ENCODE results near the gene NEURL1B.

The NEURL1B gene

DNA sequence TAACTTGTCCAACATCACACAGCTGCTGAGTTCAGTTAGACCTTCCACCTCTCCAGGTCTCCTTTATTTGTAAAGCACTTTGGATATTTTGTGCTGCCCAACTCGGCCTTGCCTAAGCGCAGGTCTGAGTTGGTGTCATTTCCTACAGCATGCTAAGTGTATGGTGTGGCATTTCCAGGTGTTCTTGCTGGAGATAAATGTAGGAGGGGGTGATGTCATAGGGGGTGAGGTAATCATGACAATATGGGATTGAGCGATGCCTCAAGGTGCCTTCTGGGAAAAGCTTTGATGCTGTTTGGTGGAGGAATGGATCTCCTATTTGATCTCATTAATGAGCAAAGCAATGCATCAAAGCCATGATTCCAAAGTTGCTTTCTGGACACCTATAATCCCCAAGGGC, 32.3 kb upstream of the NEURL1B start:
- DNase-seq (ENCODE audit: low read depth in 1 of 2, low spot score in 1 of 2), result no peak

GRCh38 chr5:172610643-172611042, 30.4 kb upstream of the NEURL1B start:
- DNase-seq (ENCODE audit: low read depth in 1 of 2, low spot score in 1 of 2), result no peak

- DNase-seq (ENCODE audit: low read depth in 1 of 2, low spot score in 1 of 2), result no peak
Observed at GRCh38 chr5:172611913-172612312, 29.1 kb upstream of the NEURL1B start.

GRCh38 chr5:172612771-172613170, 28.3 kb upstream of the NEURL1B start:
- DNase-seq (ENCODE audit: low read depth in 1 of 2, low spot score in 1 of 2), result no peak

- no peak for DNase-seq (ENCODE audit: low read depth in 1 of 2, low spot score in 1 of 2)
Observed at GRCh38 chr5:172616136-172616535, 24.9 kb upstream of the NEURL1B start.

DNA sequence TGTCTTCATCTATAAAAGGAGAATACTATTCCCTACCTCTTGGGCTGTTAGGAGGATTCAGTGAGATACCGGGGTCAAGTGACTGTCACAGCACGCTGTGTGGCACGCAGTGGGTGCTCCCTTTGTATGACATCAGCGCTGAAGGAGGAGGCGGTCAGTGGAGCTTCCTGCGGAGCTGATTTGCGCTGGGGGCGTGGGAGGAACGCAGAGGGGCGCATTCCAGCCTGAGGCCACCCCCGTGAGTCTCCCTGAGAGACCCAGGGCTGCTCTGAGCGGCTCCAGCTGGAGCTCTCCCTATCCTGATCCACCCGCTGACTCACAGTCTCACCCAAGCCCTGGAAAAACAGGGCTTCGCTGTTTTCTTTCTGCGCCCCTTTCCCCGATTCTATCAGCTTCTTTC, 24.3 kb upstream of the NEURL1B start:
- no peak for DNase-seq (ENCODE audit: low read depth in 1 of 2, low spot score in 1 of 2)

- DNase-seq (ENCODE audit: low read depth in 1 of 2, low spot score in 1 of 2), result no peak
Observed at GRCh38 chr5:172617817-172618216, 23.2 kb upstream of the NEURL1B start.

DNA sequence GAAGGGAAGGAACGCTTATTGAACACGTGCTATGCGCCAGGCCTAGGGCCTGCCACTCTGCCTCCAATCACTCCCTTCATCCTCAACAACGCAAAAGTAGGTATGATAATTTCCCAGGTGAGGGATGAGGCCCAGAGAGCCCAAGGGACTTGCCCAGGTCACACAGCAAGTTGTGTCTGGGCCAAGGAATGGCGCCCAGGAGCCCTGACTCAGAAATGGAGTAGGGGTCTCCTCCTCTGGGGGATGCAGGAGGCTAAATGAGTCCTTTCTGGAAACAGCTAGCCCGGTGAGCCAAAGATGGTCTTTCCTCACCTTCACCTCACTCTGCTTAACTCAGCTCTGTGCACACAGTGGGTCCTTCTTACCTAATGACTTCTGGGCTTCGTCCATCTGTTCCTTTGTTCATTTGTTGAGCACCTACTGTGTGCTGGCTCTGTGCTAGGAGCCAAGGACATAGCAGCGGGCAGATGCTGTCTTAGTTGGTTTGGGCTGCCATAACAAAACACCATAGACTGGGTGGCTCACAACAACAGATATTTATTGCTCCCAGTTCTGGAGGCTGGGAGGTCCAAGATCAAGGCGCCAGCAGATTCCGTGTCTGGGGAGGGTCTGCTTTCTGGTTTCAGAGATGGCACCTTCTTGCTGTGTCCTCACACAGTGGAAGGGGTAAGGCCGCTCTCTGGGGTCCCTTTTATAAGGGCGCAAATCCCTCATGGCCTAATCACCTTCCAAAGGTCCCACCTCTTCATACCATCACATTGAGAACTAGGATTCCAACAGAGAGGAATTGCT, 22.3 kb upstream of the NEURL1B start:
- DNase-seq (ENCODE audit: low read depth in 1 of 2, low spot score in 1 of 2), result no peak

DNA sequence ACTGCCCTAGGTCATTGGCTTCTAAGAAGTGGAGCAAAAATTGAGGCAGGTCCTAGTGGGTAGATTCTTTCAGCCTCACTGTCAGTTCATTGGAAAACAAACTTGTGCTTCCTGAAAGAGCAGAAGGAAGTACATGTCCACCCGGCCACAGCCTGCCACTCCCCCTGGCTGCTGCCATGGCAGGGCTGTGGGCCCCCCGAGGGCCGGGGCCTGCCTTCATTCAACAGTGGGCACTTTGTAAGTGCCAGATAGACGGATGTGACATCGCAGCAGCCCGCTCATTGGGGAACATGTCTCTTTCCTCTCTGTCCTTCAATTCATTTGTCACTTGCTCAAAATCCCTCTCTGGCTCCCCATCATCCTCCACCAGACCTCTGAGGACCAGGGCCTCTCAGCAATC, 20.6 kb upstream of the NEURL1B start:
- DNase-seq (ENCODE audit: low read depth in 1 of 2, low spot score in 1 of 2), result no peak

- DNase-seq (ENCODE audit: low read depth in 1 of 2, low spot score in 1 of 2), result no peak
Observed at GRCh38 chr5:172622091-172623046, 18.7 kb upstream of the NEURL1B start.

DNA sequence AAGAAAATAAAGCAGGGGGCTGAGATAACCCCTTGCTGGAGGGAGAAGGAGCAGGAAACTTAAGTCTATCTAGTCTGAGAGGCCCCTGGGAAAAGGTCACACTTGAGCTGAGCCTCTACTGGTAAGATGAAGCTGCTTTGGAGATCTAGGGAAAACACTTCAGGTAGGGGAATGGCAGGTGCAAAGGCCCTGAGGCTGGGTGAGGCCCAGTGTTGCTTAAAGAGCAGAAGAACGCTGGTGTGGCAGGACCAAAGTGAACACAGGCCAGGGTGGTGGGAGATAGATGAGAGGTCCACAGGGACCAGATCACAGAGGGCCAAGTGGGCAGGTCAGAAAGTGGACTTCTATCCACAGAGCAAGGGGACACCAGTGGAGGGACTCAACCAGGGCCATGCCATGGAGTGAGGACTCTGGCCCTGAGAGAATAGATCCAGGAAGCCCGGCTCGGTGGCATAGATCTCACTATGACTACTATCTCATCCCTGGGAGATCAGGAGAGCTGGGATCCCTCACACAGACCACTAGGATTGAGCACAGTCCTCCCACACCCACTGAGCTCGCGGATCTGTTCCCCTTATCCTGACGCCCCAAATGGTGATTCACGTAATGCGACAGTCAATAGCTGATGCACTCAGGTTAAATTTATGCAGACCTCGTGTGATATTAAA, 17.6 kb upstream of the NEURL1B start:
- no peak for DNase-seq (ENCODE audit: low read depth in 1 of 2, low spot score in 1 of 2)

DNA sequence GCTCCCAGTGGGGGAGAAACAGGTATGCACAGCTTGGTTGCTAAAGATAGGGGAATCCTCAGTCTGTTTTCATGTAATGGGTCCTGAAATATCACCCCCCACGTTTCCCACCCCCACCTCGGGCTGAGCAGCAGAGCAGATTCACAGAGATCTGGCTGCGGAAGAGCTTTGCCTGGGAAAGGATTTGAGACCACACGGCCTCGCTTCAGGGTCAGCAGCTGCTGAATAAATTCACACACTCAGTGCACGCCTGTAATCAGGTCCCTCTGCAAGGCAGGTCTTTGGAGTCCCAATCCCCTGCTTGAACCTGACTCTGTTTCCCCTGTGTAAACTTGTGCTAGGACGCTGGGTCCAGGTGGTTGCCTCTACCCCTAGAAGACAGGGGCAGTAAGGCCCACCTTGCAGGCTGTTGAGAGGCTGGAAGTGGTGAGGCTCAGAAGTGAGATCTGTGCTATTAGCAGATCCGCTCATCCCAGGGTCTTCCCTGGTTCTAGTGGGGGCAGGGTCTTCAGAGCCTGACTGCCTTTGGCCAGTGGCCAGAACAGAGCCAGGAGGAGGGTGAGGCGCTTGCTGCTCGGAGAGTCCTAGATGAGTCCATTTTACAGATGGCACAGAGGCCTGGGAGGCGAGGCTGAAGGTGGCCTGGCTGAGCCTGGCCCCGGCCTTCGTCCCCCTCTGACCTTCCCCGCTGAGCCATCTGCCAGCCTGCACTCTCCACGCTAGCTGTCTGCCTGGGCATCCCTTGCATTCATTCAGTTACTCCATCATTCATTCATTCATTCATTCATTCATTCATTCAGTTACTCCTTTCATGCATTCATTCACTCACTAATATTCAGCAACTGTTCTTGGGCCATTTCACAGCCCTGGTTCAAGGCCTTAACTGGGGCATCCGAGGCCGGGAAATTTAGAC, 16.7 kb upstream of the NEURL1B start:
- no peak for DNase-seq (ENCODE audit: low read depth in 1 of 2, low spot score in 1 of 2)

DNA sequence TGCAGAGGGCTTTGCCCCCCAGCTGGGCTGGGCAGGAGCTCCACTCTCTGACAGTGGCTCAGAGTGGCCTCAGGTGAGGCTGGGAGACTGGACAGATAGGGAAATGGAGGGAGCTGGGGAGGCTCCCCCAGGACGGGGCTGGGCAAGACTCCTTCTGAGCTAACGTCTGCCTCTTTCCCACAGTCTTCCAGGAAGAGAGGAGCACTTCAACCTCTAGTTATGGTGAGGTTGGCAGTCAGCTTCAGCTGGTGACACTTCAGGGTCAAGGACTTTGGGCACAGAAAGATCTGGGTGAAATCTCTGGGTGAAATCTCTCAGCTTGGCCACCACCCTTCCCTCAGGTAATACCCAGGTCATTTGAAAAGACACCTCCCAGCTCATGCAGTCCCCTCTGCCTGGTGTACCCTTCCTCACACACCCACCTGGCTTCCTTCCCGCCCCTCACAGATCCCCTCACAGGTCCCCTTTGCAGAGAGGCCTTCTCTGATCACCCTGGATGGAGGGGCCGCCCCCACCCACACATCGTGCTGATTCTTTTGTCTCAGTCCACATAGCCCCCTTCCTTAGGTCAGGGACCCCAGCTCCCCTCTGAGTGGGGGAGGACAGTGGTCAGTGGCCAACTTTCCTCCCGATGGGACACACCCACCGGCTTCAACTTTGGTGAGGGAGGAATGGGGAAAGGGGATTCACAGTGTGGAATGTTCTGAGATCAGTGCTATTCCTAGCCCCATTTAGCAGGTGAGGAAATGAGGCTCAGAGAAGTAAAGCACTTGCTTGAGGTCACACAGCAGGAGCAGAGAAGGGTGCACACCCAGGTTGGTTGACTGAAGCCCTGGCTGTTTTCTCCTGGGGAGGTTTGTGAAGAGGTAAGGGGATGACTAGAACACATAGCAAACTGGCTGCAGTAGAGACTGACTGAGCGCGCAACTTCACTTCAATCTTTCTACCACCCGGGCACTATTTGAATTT, 15.8 kb upstream of the NEURL1B start:
- no peak for DNase-seq (ENCODE audit: low read depth in 1 of 2, low spot score in 1 of 2)

DNA sequence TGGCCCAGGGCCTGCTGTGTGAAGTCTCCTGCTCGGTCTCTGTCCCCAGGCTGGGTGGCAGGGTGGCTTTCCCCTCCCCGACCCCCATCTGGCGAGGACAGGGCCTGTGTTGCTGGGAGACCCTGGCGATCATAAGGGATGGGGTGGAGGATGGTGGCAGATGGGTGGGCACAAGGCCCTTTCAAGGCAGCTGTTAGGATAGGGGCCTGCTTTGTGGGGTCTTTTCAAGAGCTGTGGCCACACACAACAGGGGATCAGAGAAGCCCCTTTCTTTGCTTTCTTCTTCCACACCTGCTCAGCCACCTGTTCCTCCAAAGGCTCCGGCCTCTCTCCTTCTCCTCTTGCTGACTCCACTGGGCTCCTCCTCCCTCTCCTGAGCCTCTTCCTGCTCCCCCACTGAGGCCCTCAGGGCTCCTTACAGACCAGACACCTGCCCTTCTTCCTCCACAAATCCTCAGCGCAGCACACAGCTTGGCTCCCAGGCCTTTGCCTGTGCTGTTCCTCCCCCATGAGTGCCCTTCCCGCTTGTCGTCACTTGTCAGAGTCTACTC, 15.0 kb upstream of the NEURL1B start:
- no peak for DNase-seq (ENCODE audit: low read depth in 1 of 2, low spot score in 1 of 2)

- no peak for DNase-seq (ENCODE audit: low read depth in 1 of 2, low spot score in 1 of 2)
Observed at GRCh38 chr5:172630082-172630481, 11.0 kb upstream of the NEURL1B start.

DNA sequence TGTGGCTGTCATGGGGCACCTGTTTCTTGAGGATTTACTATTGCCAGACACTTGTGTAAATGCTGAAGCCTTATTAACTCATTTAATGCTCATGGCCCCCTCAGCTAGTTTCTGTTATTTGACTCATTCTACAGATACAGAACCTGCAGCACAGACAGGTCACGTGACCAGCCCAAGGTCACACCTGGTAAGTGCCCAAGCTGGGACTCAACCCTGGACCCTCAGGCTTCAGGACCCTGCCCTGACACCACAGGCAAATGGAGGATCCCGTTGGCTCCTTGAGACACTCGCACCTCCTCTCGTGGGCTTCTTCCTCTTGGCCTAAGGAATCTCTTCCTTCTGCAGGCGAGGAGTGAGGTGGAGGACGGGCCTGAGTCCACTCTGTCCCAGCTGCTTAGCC, 10.6 kb upstream of the NEURL1B start:
- no peak for DNase-seq (ENCODE audit: low read depth in 1 of 2, low spot score in 1 of 2)

DNA sequence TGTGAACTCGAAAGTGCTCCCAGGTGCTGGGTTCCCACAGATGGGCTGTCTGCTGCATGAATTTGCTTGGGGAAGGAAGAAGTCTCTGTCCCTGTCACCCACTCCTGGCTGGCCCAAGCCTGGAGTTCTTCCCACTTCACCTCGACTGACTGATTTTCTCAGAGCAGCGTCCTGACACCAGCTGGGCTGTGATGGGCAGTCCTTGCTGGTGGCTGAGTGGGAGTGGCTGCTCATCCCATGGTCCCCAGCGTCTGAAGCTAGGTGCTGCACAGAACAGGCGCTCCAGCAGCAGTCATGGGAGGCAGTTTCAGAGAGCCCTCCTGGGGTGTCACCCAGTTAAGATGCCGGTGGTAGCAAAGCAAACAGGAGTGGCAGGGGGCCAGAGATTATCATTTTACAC, 10.1 kb upstream of the NEURL1B start:
- no peak for DNase-seq (ENCODE audit: low read depth in 1 of 2, low spot score in 1 of 2)

GRCh38 chr5:172632346-172633092, 8.5 kb upstream of the NEURL1B start:
- no peak for DNase-seq (ENCODE audit: low read depth in 1 of 2, low spot score in 1 of 2)

All from stimulated activated CD4-positive, alpha-beta T cell treated with anti-CD3 and anti-CD28 coated beads, Interleukin-15, amount 100 ng/mL, for 1 hour (primary cell).